Activated CD4-positive, alpha-beta T cell treated with anti-CD3 and anti-CD28 coated beads, Interleukin-2, amount 50 U/mL, for 24 hours (primary cell): Measurements from ENCODE around the gene PACRG.

Source experiments
- DNase-seq, 2 donors: peaks; one replicate each; pipeline ENCODE4 v3.0.0-alpha.2; 2020; ENCODE audit warnings: low read depth in 1 of 2, low spot score in 1 of 2

PACRG gene

GRCh38 chr6:163127587-163127986 lies 399.8 kb downstream of the PACRG start:
- DNase-seq: no peak

- DNase-seq: no peak
Observed at GRCh38 chr6:163128324-163128723, 400.6 kb downstream of the PACRG start.

- DNase-seq: no peak
Observed at GRCh38 chr6:163132050-163132750, 404.4 kb downstream of the PACRG start.

GRCh38 chr6:163133017-163133416 lies 405.2 kb downstream of the PACRG start:
- no peak for DNase-seq

- no peak for DNase-seq
Observed at GRCh38 chr6:163133691-163134090, 405.9 kb downstream of the PACRG start.

GRCh38 chr6:163136681-163137397 lies 409.1 kb downstream of the PACRG start:
- DNase-seq: no peak

- no peak for DNase-seq
Observed at GRCh38 chr6:163137398-163137881, 409.7 kb downstream of the PACRG start.

GRCh38 chr6:163146036-163146435 lies 418.3 kb downstream of the PACRG start:
- no peak for DNase-seq

- DNase-seq: no peak
Observed at GRCh38 chr6:163147994-163148393, 420.2 kb downstream of the PACRG start.

- DNase-seq: no peak
Observed at GRCh38 chr6:163148451-163149278, 420.9 kb downstream of the PACRG start.

- no peak for DNase-seq
Observed at GRCh38 chr6:163149279-163149848, 421.6 kb downstream of the PACRG start.

GRCh38 chr6:163151212-163151611 lies 423.4 kb downstream of the PACRG start:
- no peak for DNase-seq

- no peak for DNase-seq
Observed at GRCh38 chr6:163152701-163153100, 424.9 kb downstream of the PACRG start.

GRCh38 chr6:163159110-163159509 lies 431.3 kb downstream of the PACRG start:
- DNase-seq: no peak

GRCh38 chr6:163159689-163160088 lies 431.9 kb downstream of the PACRG start:
- DNase-seq: no peak

- no peak for DNase-seq
Observed at GRCh38 chr6:163162007-163162873, 434.5 kb downstream of the PACRG start.

- no peak for DNase-seq
Observed at GRCh38 chr6:163162874-163163213, 435.1 kb downstream of the PACRG start.

GRCh38 chr6:163164175-163164900 lies 436.6 kb downstream of the PACRG start:
- DNase-seq: no peak

GRCh38 chr6:163165155-163165910 lies 437.6 kb downstream of the PACRG start:
- no peak for DNase-seq
